Measurements from ENCODE around the gene NPPC. TPM values are rescaled to one million over a fixed set of nuclear protein-coding genes. Genes with fewer than 3 reads are reported as not detected.

NPPC gene
- total RNA-seq, 1 donor from 2014 or later: not detected

GRCh38 chr2:231874944-231875343, 51.3 kb downstream of the NPPC start:
- DNase-seq (ENCODE audit: low read depth) (peak; percentile 8), FAIRE-seq (no peak)
- TF ChIP-seq CTCF (IDR thresholded peaks at IDR 0.05; ENCODE audit: insufficient read depth, low read length, severe bottlenecking): no peak
- Histone ChIP-seq H3K4me3 (ENCODE audit: low read depth, low read length) (no peak overlapping the region), H3K27me3 (ENCODE audit: control insufficient read depth, insufficient read depth, low read length) (no peaks in the 10 kb centered on the region), H3K36me3 (ENCODE audit: control insufficient read depth, insufficient read depth, low read length) (no peaks in the 10 kb centered on the region)

Other genes with a start within 250 kb of the NPPC start
- 348 and 388 TPM in 2 replicates for gene PTMA, start 217.9 kb downstream of the NPPC start, total RNA-seq
- gene PDE6D, start 145.1 kb downstream of the NPPC start, total RNA-seq: 7.6 and 8.7 TPM in 2 replicates
- 12.6 and 13.4 TPM in 2 replicates for gene COPS7B, start 140.0 kb downstream of the NPPC start, total RNA-seq
- gene DIS3L2, start 35.3 kb upstream of the NPPC start, total RNA-seq: 11.8 and 19.7 TPM in 2 replicates